Dermis microvascular lymphatic vessel endothelial cell (primary cell): ENCODE results near the gene B4GALNT2. TPM values are rescaled to one million over a fixed set of nuclear protein-coding genes. Genes with fewer than 3 reads are reported as not detected.

ENCODE experiments used
- total RNA-seq: library from RNA; depleted of rRNA; stranded (reverse); fragments of >200 nt; gene quantifications from 2 replicates; pipeline ENCODE4 v1.2.1, GENCODE V29; 2014

Gene B4GALNT2
- total RNA-seq, 1 donor from 2014 or later: not detected

Other genes starting within 250 kb of the B4GALNT2 start
- 30.8 and 48.4 TPM in 2 replicates for gene ATP5MC1, start 240.0 kb upstream of the B4GALNT2 start, total RNA-seq
- gene UBE2Z, start 224.4 kb upstream of the B4GALNT2 start, total RNA-seq: 50.8 and 78.1 TPM in 2 replicates
- 86.0 and 96.0 TPM in 2 replicates for gene SNF8, start 187.9 kb upstream of the B4GALNT2 start, total RNA-seq
- not detected in 2 replicates for gene GIP, start 164.2 kb upstream of the B4GALNT2 start, total RNA-seq
- under 0.01 TPM in 2 replicates for gene IGF2BP1, start 135.4 kb upstream of the B4GALNT2 start, total RNA-seq
- 1.1 and 2.4 TPM in 2 replicates for gene GNGT2, start 77.8 kb downstream of the B4GALNT2 start, total RNA-seq
- gene ABI3, start 77.9 kb downstream of the B4GALNT2 start, total RNA-seq: 10.0 and 16.9 TPM in 2 replicates
- gene PHOSPHO1, start 98.0 kb downstream of the B4GALNT2 start, total RNA-seq: under 0.01 TPM in 1 of 2 replicates, not detected in the other
- gene ZNF652, start 229.5 kb downstream of the B4GALNT2 start, total RNA-seq: 8.6 and 12.5 TPM in 2 replicates